Sigmoid colon (tissue), 3 donors: ENCODE results near the gene PICK1.

Experiments used
- POLR2A ChIP-seq, 2 donors: fragments of 450-650 bp; IDR thresholded peaks; one replicate each; pipeline ENCODE4 v1.6.1; 2016; ENCODE audit warnings: antibody characterized with exemption in 2 of 2, mild to moderate bottlenecking in 2 of 2, moderate library complexity in 2 of 2
- TF ChIP-seq, protein P1 (sequence below), 4 experiments: fragments of 450-650 bp in 3 of 4; fragments of 200-600 bp in 1 of 4; IDR thresholded peaks; one replicate each; pipeline ENCODE4 v1.5.1; 2016 to 2019; ENCODE audit warnings: antibody characterized with exemption in 4 of 4, mild to moderate bottlenecking in 3 of 4, moderate library complexity in 2 of 4

DNA sequence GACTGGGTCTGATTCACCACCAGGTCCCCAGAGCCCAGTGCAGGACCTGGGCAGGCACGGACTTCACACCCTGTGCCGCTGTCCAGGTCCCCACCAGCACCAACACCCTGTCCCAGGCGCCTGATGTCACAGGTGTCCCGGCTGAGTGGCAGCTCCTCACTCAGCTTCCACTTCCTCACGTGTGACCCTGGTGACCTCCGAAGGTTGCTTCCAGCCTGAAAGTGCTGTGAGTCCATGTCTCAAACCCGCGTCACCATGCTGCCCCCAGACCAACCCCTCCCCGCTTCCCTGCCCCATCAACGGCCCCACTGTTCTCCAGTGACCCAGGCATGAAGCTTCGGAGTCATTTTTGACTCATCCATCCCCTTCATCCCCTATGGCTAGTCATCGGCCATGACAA is 25.7 kb upstream of the PICK1 start:
- TF ChIP-seq, protein P1, sequence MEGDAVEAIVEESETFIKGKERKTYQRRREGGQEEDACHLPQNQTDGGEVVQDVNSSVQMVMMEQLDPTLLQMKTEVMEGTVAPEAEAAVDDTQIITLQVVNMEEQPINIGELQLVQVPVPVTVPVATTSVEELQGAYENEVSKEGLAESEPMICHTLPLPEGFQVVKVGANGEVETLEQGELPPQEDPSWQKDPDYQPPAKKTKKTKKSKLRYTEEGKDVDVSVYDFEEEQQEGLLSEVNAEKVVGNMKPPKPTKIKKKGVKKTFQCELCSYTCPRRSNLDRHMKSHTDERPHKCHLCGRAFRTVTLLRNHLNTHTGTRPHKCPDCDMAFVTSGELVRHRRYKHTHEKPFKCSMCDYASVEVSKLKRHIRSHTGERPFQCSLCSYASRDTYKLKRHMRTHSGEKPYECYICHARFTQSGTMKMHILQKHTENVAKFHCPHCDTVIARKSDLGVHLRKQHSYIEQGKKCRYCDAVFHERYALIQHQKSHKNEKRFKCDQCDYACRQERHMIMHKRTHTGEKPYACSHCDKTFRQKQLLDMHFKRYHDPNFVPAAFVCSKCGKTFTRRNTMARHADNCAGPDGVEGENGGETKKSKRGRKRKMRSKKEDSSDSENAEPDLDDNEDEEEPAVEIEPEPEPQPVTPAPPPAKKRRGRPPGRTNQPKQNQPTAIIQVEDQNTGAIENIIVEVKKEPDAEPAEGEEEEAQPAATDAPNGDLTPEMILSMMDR (IDR thresholded peaks at IDR 0.05): no peak
- TF ChIP-seq POLR2A (IDR thresholded peaks at IDR 0.05): no peak
